Glomerular endothelial cell (primary cell): ENCODE measurements around the gene NHLRC2. TPM values are rescaled to one million over a fixed set of nuclear protein-coding genes. Genes with fewer than 3 reads are reported as not detected.
"Not testable (repeated sequence)": the region's sequence is repeated elsewhere in the genome, so short reads cannot be mapped to it uniquely, and the experiment has no call there.

Experiments
- DNase-seq: peaks from one replicate; pipeline ENCODE4 v3.0.0-alpha.2; 2011; ENCODE audit warnings: low read depth, low spot score; ENCODE audit errors: extremely low read depth
- total RNA-seq: library from RNA; depleted of rRNA; stranded (reverse); fragments of >200 nt; gene quantifications from 2 replicates; pipeline ENCODE4 v1.2.3, GENCODE V29; 2015

NHLRC2 gene
- total RNA-seq, result 15.2 and 54.4 TPM in 2 replicates

- peak; percentile 64 for DNase-seq
Observed at GRCh38 chr10:113854013-113854760, at the start of gene NHLRC2, which contains the start of gene DCLRE1A. Gene NHLRC2 (plus strand): TSS chr10:113854661. CDS start chr10:113854873, 212 bp downstream. Gene DCLRE1A (minus strand): TSS chr10:113854082. CDS start chr10:113853182, 900 bp downstream.

- DNase-seq, result no peak
Observed at GRCh38 chr10:113806503-113806902, 48.0 kb upstream of the NHLRC2 start.

DNA sequence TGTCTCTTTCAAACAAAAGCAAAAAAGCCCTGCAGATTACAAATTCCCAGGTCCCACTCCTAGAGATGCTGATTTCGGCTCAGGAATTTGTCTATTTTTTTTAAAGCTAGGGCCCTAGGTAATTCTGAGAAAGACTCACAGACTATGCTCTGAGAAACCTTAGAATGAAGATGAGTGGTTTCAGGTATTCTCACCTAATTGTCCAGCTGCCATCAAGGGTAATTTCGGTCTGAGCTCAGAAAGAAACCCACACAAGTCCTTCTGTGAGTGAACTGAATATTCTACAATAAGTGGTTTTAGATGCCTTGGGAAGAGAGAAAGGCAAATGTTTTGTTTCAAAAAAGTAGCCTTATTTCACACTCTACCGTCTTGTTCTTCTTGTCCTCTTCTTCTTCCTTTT is 46.3 kb upstream of the NHLRC2 start:
- no peak for DNase-seq

DNA sequence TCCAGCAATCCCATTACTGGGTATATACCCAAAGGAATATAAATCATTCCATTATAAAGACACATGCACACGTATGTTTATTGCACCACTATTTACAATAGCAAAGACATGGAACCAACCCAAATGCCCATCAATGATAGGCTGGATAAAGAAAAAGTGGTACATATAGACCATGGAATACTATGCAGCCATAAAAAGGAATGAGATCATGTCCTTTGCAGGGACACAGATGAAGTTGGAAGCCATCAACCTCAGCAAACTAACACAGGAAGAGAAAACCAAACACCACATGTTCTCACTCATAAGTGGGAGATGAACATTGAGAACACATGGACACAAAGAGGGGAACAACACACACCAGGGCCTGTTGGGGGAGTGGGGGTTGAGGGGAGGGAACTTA is 39.8 kb upstream of the NHLRC2 start:
- not testable (repeated sequence) for DNase-seq

DNA sequence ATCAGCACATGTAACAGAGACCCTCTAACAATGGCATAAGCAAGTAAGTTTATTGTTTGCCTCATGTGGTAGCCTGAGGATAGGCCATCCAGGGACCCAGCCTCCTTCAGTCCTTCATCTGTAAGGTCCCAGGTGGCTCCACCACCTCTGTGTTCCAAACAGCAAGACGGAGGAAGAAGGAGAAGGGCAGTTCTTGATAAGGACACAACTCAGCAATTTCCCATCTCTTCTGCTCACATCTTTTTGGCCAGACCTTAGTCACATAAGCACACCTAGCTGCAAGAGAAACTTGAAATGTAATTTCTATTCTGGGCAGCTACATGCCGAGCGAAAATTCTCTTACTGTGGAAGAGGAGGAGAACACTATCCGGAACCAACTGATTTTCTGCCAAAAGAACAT is 34.5 kb upstream of the NHLRC2 start:
- no peak for DNase-seq

- DNase-seq, result no peak
Observed at GRCh38 chr10:113820507-113820906, 34.0 kb upstream of the NHLRC2 start.

GRCh38 chr10:113821306-113821705 is 33.2 kb upstream of the NHLRC2 start:
- not testable (repeated sequence) for DNase-seq

GRCh38 chr10:113822174-113822573 is 32.3 kb upstream of the NHLRC2 start:
- DNase-seq, result no peak

GRCh38 chr10:113823389-113823788 is 31.1 kb upstream of the NHLRC2 start:
- no peak for DNase-seq

DNA sequence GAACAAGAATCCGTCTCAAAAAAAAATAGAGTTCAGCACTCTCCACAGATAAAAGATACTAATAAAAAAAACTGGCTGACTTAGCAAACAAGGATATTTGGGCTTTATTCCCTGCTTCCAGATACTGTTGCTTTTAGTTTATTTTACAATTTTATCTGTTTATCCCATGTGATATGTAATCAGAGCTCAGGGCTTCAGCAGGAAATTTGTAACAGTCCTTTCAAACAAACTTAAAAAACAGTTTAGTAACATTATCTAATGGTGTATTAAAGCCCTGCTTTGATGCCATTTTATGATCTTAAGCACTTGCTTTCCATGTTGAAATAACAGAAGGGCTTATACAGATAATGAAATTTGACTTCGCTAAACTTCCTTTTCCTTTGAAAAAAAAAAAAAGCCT is 28.7 kb upstream of the NHLRC2 start:
- DNase-seq, result no peak

DNA sequence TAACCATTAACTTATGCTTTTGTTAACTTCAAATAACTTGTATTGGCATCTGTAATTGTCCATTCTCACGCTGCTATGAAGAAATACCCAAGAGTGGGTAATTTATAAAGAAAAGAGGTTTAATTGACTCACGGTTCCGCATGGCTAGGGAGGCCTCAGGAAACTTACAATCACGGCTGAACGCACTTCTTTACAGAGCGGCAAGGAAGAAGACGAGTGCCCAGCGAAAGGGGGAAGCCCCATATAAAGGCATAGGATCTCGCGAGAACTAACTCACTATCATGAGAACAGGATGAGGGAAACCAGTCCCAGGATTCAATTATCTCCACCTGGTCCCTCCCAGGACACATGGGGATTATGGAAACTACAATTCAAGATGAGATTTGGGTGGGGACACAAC is 25.9 kb upstream of the NHLRC2 start:
- DNase-seq, result not testable (repeated sequence)

DNA sequence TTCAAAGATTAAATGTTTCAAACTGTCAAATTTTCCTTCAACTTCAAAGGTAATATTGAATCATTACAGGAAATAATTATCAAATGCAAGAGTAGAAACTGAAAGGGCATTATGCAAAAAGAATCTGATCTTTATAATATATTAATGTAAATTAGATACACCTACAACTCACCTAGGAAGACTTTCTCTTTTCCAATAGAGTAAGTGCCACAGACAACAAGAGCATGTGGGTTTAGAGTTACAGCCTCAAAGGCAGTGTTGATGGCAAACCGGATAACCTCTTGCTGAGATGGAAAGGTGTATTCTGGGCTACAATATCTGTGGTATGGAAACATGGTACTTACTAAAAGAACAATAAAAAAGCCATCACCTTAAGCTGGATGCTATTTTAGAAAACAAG is 12.3 kb upstream of the NHLRC2 start:
- DNase-seq, result no peak

DNA sequence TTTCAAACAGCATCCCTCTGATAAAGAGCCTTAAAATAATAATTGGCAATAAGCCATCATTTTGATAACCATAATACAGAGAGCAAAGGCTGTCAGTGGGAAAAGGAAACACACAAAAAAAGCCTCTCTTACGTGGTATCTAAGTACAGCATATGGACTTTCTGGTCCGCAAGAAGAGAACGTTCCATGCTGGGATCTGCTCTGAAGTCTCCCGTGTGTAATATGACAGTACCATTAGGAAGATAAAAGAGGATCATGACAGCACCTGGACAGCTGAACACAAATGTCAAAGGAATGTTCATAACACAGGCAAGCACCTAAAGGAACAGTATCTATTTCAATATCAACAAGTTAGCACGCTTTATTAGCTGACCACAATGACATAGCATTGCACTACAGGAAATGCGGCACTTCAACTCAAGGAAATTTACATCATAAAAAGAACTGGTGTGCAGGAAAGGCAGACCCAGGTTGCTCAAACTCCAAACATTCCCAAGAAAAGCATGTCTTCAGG is 10.4 kb upstream of the NHLRC2 start:
- DNase-seq, result no peak

DNA sequence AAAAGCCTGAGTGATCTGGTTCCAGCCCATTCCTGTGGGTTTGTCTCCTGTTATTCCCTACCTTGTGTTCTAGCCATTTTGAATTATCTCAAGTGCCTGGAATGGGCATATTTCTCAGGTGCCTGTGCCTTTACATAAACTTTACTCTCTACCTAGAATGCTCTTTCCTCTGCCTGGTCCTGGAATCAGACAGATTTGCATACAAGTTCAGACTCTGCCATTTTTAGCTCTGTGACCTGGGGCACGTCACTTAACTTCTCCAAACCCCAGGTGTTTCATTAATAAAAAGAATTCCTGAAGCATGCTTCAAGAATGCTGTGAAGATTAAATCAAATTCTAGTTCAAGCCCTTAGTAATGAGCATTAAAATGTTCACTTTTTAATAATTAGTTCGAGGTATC is 8.4 kb upstream of the NHLRC2 start:
- no peak for DNase-seq

DNA sequence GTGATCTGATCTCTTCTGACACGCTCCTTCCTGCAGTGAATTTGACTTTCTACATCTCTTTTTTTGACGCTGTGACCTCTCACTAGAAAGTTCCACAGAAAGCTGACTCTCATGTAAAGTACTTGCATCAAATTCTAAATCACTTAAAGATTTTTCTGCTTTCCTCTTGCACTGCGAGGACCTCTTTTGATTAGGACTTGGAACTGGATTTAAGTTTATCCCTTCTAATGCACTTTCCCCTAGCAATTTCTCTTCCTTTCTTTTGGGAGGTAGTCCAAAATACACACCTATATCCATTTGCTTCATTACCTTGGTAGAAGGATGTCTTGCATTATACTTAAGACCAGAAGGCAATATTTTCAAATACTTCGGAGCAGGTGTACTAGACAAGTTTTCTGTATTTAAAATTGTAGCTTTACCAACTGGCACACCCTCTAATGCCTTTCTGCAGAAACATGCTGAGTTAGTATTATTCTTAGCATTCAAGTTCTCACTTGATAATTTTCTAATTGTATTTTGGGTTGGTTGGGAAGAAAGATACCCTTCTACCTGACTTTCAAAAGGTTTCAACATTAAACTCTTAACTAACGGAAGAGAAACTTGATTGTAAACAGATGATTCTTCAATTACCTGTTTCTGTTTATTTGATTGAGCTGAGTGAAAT is 5.2 kb upstream of the NHLRC2 start:
- no peak for DNase-seq

DNA sequence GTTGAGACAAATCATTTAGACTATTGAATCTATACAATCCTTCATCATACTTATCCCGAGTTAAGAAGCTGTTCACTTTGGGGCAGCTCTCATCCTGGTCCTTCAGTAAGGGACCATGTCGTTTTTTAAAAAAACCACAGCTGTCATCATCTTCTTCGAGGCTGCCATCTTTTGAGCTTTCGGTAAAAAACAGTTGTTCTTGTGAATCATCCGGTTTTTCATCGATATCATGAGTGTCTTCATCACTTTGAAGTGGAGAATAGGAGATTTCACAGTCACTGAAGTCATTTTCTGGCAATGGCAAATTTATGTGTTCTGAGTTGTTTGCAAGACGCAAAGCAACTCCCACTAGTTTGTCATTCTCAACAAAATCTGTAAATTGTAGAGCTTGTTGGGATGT is 4.5 kb upstream of the NHLRC2 start:
- DNase-seq, result no peak

- no peak for DNase-seq
Observed at GRCh38 chr10:113853578-113854012, 866 bp upstream of the NHLRC2 start.

GRCh38 chr10:113854761-113855588 is 514 bp downstream of the NHLRC2 start:
- no peak for DNase-seq

DNA sequence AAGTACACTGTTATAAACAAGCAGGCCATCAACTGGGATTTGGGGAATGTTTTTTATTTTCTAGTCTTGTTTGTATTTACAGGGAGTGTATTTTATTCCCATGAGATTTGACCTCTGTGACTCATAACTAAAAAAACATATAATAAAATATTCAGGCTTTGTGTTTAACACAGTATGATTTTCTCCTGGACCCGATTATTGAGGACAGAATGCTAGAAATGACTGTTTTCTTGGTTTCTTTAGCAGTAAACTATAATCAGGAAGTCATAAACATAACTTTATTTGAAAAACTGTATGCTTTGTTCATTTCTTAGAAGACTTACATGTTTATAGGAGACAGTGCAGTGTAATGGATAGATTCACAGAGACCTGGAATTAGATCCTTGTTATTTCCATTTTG is 2.1 kb downstream of the NHLRC2 start:
- no peak for DNase-seq

DNA sequence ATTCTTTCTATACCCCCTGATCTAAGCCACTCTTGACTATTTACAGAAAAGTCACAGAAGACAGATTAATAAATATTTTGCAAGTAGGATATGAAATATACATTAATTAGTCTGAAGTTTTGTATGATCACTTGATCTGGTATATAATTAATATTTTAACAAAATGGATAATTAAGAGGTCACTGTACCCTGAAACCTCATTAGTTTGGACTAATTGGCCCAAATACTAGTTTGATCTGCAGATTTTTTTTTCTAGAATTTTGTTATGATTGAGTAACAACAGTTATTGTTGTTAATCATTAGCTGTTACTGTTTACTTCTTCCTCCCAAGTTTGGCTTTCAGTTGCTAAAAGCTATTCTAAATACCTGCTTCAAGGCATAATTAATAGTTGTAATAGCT is 2.7 kb downstream of the NHLRC2 start:
- no peak for DNase-seq

- no peak for DNase-seq
Observed at GRCh38 chr10:113858541-113858940, 4.1 kb downstream of the NHLRC2 start.
